Measurements from ENCODE around the gene SCO2.

DNA sequence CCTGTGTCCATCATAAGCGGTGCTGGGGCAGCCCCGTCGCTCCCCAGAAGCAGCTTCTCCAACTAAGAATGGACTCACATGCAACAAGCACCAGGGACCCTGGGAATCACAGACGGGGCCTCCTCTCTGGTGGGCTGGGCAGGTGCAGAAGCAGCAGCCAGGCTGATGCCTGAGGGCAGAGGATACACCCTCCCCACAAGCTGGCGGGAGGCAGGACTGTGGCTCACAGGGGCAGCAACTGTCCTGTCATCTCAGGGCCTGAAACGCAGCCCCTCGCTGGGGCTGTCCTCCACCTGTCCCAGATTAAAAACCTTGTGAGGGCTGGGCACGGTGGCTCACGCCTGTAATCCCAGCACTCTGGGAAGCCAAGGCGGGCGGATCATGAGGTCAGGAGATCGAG is 47.5 kb downstream of the SCO2 start:
- TF ChIP-seq POLR2A (IDR thresholded peaks at IDR 0.05; ENCODE audit: low read depth, low read length) = no peak
- no peak for TF ChIP-seq POLR2AphosphoS5 (IDR thresholded peaks at IDR 0.05; ENCODE audit: low read depth, low read length)
